BE2C (cell line): ENCODE results near the gene OLFML1.

ENCODE experiments used
- DNase-seq: peaks from one replicate; pipeline ENCODE4 v3.0.0-alpha.2; 2020
- H3K27me3 ChIP-seq: fragments of 250-450 bp; sonication (Bioruptor Pico); 2 replicates; pipeline ENCODE4 v1.5.1; 2020; ENCODE audit warnings: mild to moderate bottlenecking
- H3K36me3 ChIP-seq: fragments of 250-450 bp; sonication (Bioruptor Pico); 2 replicates; pipeline ENCODE4 v1.5.1; 2020; ENCODE audit warnings: mild to moderate bottlenecking
- H3K4me1 ChIP-seq: fragments of 250-450 bp; sonication (Bioruptor Pico); 2 replicates; pipeline ENCODE4 v1.5.1; 2020
- H3K4me3 ChIP-seq: 2 replicates; pipeline ENCODE4 v1.5.1; 2011; ENCODE audit warnings: low read depth, low read length
- H3K9me3 ChIP-seq: fragments of 250-450 bp; sonication (Bioruptor Pico); 2 replicates; pipeline ENCODE4 v1.5.1; 2020
- TF ChIP-seq, protein P1 (sequence below): IDR thresholded peaks from 2 replicates; pipeline ENCODE4 v1.5.1; 2012; ENCODE audit warnings: mild to moderate bottlenecking, low read depth, low read length

Gene OLFML1

DNA sequence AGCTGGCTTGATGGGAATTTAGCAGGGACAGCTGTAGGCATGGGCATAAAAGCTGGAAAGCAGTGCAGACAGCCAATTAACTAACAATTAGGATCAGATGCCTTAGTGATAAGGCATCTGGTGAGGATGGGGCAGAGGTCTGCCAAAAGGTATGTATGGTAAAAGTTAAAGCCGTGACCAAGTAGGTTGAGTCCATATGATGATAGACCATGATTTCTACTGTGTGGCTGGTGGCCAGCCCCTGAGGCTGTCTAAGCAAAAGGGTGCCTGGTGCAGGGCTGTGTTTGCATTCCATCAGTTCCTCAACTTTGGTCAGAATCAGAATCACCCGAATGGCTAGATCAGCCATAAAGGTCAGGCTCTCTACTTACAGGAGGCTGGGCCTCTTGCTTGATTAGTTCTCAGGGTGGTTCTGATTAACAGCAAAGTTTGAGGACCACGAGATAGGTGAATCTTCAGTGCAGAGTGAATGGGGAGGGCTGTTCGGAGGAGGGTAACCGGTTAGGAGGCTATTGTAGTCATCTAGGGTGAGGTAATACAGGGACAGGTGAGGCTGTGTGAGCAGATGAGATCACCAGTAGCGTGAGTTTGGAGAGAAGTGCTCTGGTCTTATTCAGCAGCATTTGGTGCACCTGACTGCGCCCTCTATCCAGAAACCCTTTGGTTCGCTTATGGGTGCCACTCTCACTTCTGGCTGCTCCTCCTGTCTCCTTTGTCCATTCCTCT is 55.7 kb downstream of the OLFML1 start:
- DNase-seq, result no peak
- Histone ChIP-seq H3K4me1 (peaks cover 23% of the 10 kb centered on the region), H3K36me3 (no peaks in the 10 kb centered on the region), H3K4me3 (no peak overlapping the region), H3K9me3 (no peaks in the 10 kb centered on the region), H3K27me3 (no peaks in the 10 kb centered on the region)
- TF ChIP-seq, protein P1, sequence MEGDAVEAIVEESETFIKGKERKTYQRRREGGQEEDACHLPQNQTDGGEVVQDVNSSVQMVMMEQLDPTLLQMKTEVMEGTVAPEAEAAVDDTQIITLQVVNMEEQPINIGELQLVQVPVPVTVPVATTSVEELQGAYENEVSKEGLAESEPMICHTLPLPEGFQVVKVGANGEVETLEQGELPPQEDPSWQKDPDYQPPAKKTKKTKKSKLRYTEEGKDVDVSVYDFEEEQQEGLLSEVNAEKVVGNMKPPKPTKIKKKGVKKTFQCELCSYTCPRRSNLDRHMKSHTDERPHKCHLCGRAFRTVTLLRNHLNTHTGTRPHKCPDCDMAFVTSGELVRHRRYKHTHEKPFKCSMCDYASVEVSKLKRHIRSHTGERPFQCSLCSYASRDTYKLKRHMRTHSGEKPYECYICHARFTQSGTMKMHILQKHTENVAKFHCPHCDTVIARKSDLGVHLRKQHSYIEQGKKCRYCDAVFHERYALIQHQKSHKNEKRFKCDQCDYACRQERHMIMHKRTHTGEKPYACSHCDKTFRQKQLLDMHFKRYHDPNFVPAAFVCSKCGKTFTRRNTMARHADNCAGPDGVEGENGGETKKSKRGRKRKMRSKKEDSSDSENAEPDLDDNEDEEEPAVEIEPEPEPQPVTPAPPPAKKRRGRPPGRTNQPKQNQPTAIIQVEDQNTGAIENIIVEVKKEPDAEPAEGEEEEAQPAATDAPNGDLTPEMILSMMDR, result no peak

DNA sequence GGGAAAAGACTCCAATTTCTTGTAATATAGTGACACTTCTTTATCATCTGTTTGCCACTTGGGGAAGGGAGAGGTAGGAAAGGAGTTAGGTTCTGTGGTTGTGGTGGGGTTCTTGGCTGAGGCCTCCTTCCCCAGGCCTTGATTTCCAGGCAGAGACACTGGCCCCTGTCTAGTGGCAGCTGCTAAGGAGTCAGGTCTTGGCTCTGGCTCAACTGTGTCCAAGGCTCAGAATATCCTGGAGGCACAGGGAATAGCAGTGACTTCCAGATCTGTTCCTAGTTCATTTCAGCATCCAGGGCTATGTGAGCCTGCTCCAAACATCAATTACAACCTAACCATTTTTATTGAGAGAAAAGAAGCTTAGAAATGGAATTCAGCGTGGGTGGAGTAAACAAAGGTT is 58.0 kb downstream of the OLFML1 start:
- TF ChIP-seq, protein P1, result no peak
- no peaks in the 10 kb centered on the region for H3K9me3 ChIP-seq
- no peak overlapping the region for H3K4me3 ChIP-seq
- H3K36me3 ChIP-seq, result no peaks in the 10 kb centered on the region
- H3K4me1 ChIP-seq, result peaks cover 23% of the 10 kb centered on the region
- no peaks in the 10 kb centered on the region for H3K27me3 ChIP-seq
- DNase-seq, result peak; percentile 33

DNA sequence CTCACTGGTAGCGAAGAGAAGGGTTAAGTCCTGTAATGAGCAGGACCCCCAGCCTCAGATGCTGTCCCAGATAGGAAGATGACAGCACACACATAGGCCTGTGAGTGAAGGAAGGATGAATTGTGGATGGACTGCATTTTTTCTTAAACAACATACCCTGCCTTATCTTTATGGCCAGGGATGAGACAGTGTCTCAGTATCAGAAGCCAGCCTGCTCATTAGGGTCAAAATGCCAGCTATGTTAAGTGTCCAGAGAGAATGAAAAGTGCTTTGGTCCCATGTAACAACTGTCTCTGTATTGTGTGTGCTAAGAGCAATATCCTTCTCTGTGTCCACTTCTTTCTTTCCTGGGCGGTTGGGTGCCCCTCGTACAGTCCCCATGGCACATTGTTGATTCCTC is 58.7 kb downstream of the OLFML1 start:
- no peak overlapping the region for H3K4me3 ChIP-seq
- DNase-seq, result no peak
- TF ChIP-seq, protein P1, result no peak

DNA sequence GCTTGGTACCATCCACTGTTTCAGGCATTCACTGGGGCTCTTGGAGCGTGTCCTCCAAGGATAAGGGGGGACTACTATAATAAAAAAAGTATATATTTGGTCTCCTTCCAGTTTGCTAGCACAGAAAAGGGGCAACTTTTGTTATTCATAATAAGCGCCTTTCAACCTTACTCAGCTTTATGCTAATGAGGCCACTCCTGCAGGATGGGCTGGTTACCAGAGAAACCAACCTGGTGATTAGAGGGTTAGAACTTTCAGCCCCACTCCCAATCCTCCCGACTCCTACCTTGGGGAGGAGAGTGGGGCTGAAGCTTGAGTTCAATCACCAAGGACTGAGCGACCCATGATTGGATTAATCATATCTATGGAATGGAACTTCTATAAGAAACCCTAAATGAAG is 60.3 kb downstream of the OLFML1 start:
- Histone ChIP-seq H3K4me3 (no peak overlapping the region), H3K9me3 (no peaks in the 10 kb centered on the region), H3K36me3 (no peaks in the 10 kb centered on the region), H3K4me1 (peaks cover 22% of the 10 kb centered on the region), H3K27me3 (no peaks in the 10 kb centered on the region)
- no peak for DNase-seq
- TF ChIP-seq, protein P1, result no peak

More for the DNA sequence above, 58.7 kb downstream of the OLFML1 start:
- Histone ChIP-seq H3K36me3 (no peaks in the 10 kb centered on the region), H3K27me3 (no peaks in the 10 kb centered on the region), H3K9me3 (no peaks in the 10 kb centered on the region), H3K4me1 (peaks cover 23% of the 10 kb centered on the region)

DNA sequence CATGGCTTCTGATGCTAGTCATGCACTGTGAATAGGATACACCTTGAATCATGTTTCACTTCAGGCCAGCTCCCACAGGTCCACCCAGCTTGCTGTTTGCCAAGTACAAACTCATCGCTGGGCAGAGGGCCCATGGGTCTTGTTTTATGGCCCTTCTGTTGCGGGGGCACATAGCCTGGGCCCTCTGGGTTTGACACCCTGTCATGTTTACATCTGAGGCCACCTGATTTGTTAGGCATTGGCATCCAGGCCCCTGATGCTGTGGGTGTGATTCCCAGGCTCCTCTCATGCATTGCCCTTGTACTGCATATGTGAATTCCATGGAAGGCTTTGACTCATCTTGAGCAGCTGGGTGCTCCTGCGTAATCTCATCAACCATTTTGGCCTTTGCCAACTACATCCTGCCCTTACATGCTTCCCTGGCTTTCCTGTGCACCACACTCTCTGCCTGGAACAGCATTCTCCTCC is 61.1 kb downstream of the OLFML1 start:
- Histone ChIP-seq H3K4me1 (peaks cover 16% of the 10 kb centered on the region), H3K27me3 (no peaks in the 10 kb centered on the region), H3K9me3 (no peaks in the 10 kb centered on the region), H3K4me3 (no peak overlapping the region), H3K36me3 (no peaks in the 10 kb centered on the region)
- TF ChIP-seq, protein P1, result no peak
- DNase-seq, result no peak

DNA sequence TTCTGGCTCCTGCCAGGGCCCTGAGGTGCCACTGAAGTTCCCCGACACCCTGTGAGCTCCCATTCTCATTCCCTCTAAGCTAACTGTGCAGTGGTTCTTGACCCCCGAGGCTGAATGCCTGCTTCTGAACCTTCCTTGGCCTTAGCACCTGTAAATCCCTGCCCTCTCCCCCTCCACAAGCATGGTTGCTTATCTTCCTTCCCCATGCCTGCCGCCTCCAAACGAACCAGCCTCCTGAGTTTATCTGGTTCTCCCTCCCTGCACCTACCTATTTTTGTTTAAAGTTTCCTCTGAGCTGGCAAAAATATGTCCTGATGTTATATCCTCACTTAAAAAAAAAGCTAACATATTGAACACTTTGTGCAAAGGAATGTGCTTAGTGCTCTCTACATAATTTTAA is 62.4 kb downstream of the OLFML1 start:
- Histone ChIP-seq H3K36me3 (no peaks in the 10 kb centered on the region), H3K27me3 (no peaks in the 10 kb centered on the region), H3K9me3 (no peaks in the 10 kb centered on the region), H3K4me1 (peaks cover 4% of the 10 kb centered on the region), H3K4me3 (no peak overlapping the region)
- TF ChIP-seq, protein P1, result no peak
- no peak for DNase-seq
